PC-9 (cell line): ENCODE results near the gene NLRC3. TPM values are rescaled to one million over a fixed set of nuclear protein-coding genes. Genes with fewer than 3 reads are reported as not detected.

Source experiments
- BruUV-seq: library from RNA; stranded (reverse); fragments of 400-500 nt; replicated peaks from 2 replicates; lab custom pipeline; 2021; lab: Mats Ljungman, UMichigan
- CTCF ChIA-PET: fragments of 300-600 bp; sonication (Branson Sonifier 250); formaldehyde crosslinking; loops from one replicate; lab custom pipeline; 2022; ENCODE audit warnings: antibody characterized with exemption; lab: Charles Lee
- POLR2A ChIA-PET: fragments of 300-600 bp; sonication (Branson Sonifier 250); formaldehyde crosslinking; loops from one replicate; lab custom pipeline; 2022; ENCODE audit warnings: antibody characterized with exemption; ENCODE audit not compliant: unreplicated experiment; lab: Charles Lee
- DNase-seq, 2 experiments: peaks; one replicate each; pipeline versions ENCODE4 v3.0.0 to v3.0.0-alpha.2; 2015 to 2022; ENCODE audit warnings: mixed read lengths in 1 of 2
- H2AFZ ChIP-seq: fragments of 200-600 bp; sonication (generic); 2 replicates; pipeline ENCODE4 v1.8.1; 2017; ENCODE audit warnings: antibody characterized with exemption
- H3F3A ChIP-seq: fragments of 200-600 bp; sonication (generic); 2 replicates; pipeline ENCODE4 v1.8.1; 2017; ENCODE audit warnings: antibody characterized with exemption, mild to moderate bottlenecking, low read depth; ENCODE audit not compliant: insufficient read depth
- H3K27ac ChIP-seq: fragments of 200-600 bp; sonication (generic); 2 replicates; pipeline ENCODE4 v1.6.1; 2016; ENCODE audit warnings: mixed run types
- H3K27me3 ChIP-seq: fragments of 200-600 bp; sonication (generic); 2 replicates; pipeline ENCODE4 v1.6.1; 2016; ENCODE audit warnings: low read depth, mixed run types; ENCODE audit not compliant: insufficient read depth
- H3K36me3 ChIP-seq: fragments of 200-600 bp; sonication (generic); 2 replicates; pipeline ENCODE4 v1.6.1; 2016; ENCODE audit warnings: low read depth, mixed run types
- H3K4me1 ChIP-seq: fragments of 200-600 bp; sonication (generic); replicated peaks from 2 replicates; pipeline ENCODE4 v1.6.1; 2016; ENCODE audit warnings: mixed run types; ENCODE audit not compliant: insufficient read depth
- H3K4me2 ChIP-seq: fragments of 200-600 bp; sonication (generic); 2 replicates; pipeline ENCODE4 v1.6.1; 2017; ENCODE audit warnings: mixed run types
- H3K4me3 ChIP-seq: fragments of 200-600 bp; sonication (generic); 2 replicates; pipeline ENCODE4 v1.6.1; 2016; ENCODE audit warnings: mixed run types
- H3K79me2 ChIP-seq: fragments of 200-600 bp; sonication (generic); 2 replicates; pipeline ENCODE4 v1.6.1; 2017; ENCODE audit warnings: low read depth, mixed run types
- H3K9me2 ChIP-seq: fragments of 200-600 bp; sonication (generic); 2 replicates; pipeline ENCODE4 v1.8.1; 2017; ENCODE audit warnings: mild to moderate bottlenecking; ENCODE audit not compliant: insufficient read depth
- H3K9me3 ChIP-seq: fragments of 200-600 bp; sonication (generic); 2 replicates; pipeline ENCODE4 v1.8.1; 2016; ENCODE audit warnings: low read depth; ENCODE audit not compliant: insufficient read depth
- H4K20me1 ChIP-seq: fragments of 200-600 bp; sonication (generic); 2 replicates; pipeline ENCODE4 v1.8.1; 2017; ENCODE audit not compliant: insufficient read depth
- EZH2 ChIP-seq: fragments of 200-600 bp; sonication (generic); IDR thresholded peaks from 2 replicates; pipeline ENCODE4 v1.8.0; 2017; ENCODE audit warnings: antibody characterized with exemption, low read depth
- intact Hi-C: fragments of 100-400 bp; cut with micrococcal nuclease; formaldehyde crosslinking; loops from one replicate; pipeline ENCODE4 v1.10.0; 2022; ENCODE audit not compliant: unreplicated experiment
- total RNA-seq: library from RNA; stranded (reverse); gene quantifications from 2 replicates; pipeline ENCODE4 v1.2.3, GENCODE V29; 2021
- TF ChIP-seq, protein P1 (sequence below): fragments of 200-600 bp; sonication (generic); conservative IDR thresholded peaks from 2 replicates; pipeline ENCODE4 v1.6.1; 2017; ENCODE audit warnings: mixed run types, antibody characterized with exemption, mild to moderate bottlenecking, moderate library complexity

The NLRC3 gene
- total RNA-seq, 1 experiment from 2014 or later = not detected

DNA sequence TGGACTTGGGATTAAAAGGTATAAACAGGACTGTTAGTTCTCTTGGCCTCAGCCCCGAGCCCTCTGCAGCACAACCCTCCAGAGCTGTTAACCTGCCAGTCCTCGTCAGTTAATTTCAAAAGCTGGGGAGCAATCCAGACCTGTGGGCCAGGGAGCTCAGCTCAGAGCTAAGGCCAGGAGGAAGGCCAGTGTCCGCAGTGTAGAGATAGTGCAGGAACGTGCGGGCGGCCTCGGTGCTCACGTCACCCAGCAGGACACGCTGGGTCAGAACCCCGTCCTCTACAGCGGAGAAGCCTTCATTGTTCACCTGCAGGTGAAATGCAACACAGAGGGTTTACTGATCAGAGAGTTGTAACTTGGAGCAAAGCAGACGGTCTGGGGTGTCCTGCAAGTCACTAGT, 15.4 kb upstream of the NLRC3 start:
- CTCF ChIA-PET = no interaction called here
- no TSS peak for BruUV-seq

DNA sequence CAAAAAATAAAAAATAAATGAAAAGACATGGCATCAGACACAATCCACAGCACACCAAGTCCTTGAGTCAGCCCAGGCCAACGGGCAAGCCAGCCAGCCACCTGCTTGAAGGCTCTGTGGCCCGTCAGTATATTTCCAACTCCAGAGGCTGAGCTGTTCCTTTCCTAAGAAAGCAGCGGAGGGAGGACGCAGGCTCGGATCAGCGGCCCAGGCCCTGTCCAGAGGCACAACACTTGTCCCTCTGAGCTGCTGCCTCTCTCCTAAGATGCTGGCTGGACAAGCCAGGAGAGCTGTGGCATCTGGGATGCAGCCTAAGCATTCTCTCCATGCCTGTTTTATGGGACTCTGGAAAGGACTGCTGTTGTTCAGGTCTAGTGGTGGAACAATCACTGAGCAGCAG, 14.8 kb upstream of the NLRC3 start:
- no peak overlapping the region for H3K27ac ChIP-seq
- ChIA-PET CTCF (no interaction called here), POLR2A (no interaction called here)
- H3K79me2 ChIP-seq = no peaks in the 10 kb centered on the region
- intact Hi-C loops = no loop called here
- no peaks in the 10 kb centered on the region for H3K36me3 ChIP-seq
- H3K9me3 ChIP-seq = no peaks in the 10 kb centered on the region
- no peak overlapping the region for H3K4me3 ChIP-seq
- no TSS peak for BruUV-seq
- DNase-seq = no peak
- TF ChIP-seq, protein P1, sequence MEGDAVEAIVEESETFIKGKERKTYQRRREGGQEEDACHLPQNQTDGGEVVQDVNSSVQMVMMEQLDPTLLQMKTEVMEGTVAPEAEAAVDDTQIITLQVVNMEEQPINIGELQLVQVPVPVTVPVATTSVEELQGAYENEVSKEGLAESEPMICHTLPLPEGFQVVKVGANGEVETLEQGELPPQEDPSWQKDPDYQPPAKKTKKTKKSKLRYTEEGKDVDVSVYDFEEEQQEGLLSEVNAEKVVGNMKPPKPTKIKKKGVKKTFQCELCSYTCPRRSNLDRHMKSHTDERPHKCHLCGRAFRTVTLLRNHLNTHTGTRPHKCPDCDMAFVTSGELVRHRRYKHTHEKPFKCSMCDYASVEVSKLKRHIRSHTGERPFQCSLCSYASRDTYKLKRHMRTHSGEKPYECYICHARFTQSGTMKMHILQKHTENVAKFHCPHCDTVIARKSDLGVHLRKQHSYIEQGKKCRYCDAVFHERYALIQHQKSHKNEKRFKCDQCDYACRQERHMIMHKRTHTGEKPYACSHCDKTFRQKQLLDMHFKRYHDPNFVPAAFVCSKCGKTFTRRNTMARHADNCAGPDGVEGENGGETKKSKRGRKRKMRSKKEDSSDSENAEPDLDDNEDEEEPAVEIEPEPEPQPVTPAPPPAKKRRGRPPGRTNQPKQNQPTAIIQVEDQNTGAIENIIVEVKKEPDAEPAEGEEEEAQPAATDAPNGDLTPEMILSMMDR = no peak
- TF ChIP-seq EZH2 = no peak
- no peak overlapping the region for H3K4me2 ChIP-seq
- H3F3A ChIP-seq = no peaks in the 10 kb centered on the region
- no peaks in the 10 kb centered on the region for H3K4me1 ChIP-seq
- H4K20me1 ChIP-seq = no peaks in the 10 kb centered on the region
- no peak overlapping the region for H2AFZ ChIP-seq
- H3K9me2 ChIP-seq = no peaks in the 10 kb centered on the region
- H3K27me3 ChIP-seq = no peaks in the 10 kb centered on the region

More for the DNA sequence above, 15.4 kb upstream of the NLRC3 start:
- Histone ChIP-seq H2AFZ (no peak overlapping the region), H3K4me2 (no peak overlapping the region), H3K4me3 (no peak overlapping the region), H4K20me1 (no peaks in the 10 kb centered on the region), H3K27ac (no peak overlapping the region), H3F3A (no peaks in the 10 kb centered on the region), H3K9me3 (no peaks in the 10 kb centered on the region), H3K4me1 (no peaks in the 10 kb centered on the region), H3K36me3 (no peaks in the 10 kb centered on the region), H3K79me2 (no peaks in the 10 kb centered on the region), H3K27me3 (no peaks in the 10 kb centered on the region), H3K9me2 (no peaks in the 10 kb centered on the region)
- POLR2A ChIA-PET = no interaction called here
- no peak for DNase-seq
- intact Hi-C loops = no loop called here
- TF ChIP-seq, protein P1 = no peak
- TF ChIP-seq EZH2 = no peak

DNA sequence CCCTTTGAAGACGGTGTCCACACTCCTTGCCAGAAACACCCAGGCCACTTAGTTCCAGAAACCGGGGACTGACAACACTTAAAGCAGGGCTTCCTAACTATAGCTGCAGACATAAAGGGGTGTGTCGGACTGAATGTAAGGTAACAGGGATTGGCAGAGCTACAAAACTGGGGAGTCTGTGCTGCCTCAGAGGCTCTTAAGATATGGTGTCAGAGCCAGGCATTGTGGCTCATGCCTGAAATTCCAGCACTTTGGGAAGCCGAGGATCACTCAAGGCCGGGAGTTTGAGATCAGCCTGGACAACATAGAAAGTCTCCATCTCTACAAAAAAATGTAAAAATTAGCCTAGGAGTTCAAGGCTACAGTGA, 14.2 kb upstream of the NLRC3 start:
- no TSS peak for BruUV-seq
- H3K27me3 ChIP-seq = no peaks in the 10 kb centered on the region
- H3K9me2 ChIP-seq = no peaks in the 10 kb centered on the region
- intact Hi-C loops = no loop called here
- H3F3A ChIP-seq = no peaks in the 10 kb centered on the region
- ChIA-PET POLR2A (interaction anchor here (0.6 kb wide), 1 partner anchor 555 kb away, joined by 5 read pairs; no protein-coding TSS in a partner anchor), CTCF (no interaction called here)
- no peaks in the 10 kb centered on the region for H3K4me1 ChIP-seq
- H3K79me2 ChIP-seq = no peaks in the 10 kb centered on the region
- H3K4me3 ChIP-seq = no peak overlapping the region
- H3K4me2 ChIP-seq = no peak overlapping the region
- H3K9me3 ChIP-seq = no peaks in the 10 kb centered on the region
- DNase-seq = no peak
- no peaks in the 10 kb centered on the region for H3K36me3 ChIP-seq
- TF ChIP-seq, protein P1 = no peak
- TF ChIP-seq EZH2 = no peak
- H4K20me1 ChIP-seq = no peaks in the 10 kb centered on the region
- no peak overlapping the region for H2AFZ ChIP-seq
- no peak overlapping the region for H3K27ac ChIP-seq
